Endothelial cell (in vitro differentiated cells): ENCODE measurements around the gene EOLA1. TPM values are rescaled to one million over a fixed set of nuclear protein-coding genes. Genes with fewer than 3 reads are reported as not detected.

Experiments
- DNase-seq: peaks from one replicate; pipeline ENCODE4 v3.0.0; 2021; ENCODE audit warnings: low spot score
- H3K27ac Mint-ChIP-seq: one replicate; pipeline ENCODE4 v1.8.0; 2021; ENCODE audit warnings: mixed read lengths, inconsistent platforms; ENCODE audit not compliant: unreplicated experiment
- H3K27me3 Mint-ChIP-seq: one replicate; pipeline ENCODE4 v1.8.0; 2021; ENCODE audit warnings: mild to moderate bottlenecking, moderate library complexity, mixed read lengths, inconsistent platforms; ENCODE audit not compliant: unreplicated experiment
- H3K36me3 Mint-ChIP-seq: one replicate; pipeline ENCODE4 v1.8.0; 2021; ENCODE audit warnings: mild to moderate bottlenecking, low read depth, mixed read lengths, inconsistent platforms; ENCODE audit not compliant: unreplicated experiment
- H3K4me1 Mint-ChIP-seq: one replicate; pipeline ENCODE4 v1.8.0; 2021; ENCODE audit warnings: mild to moderate bottlenecking, mixed read lengths, inconsistent platforms; ENCODE audit not compliant: unreplicated experiment
- H3K4me3 Mint-ChIP-seq: one replicate; pipeline ENCODE4 v1.8.0; 2021; ENCODE audit warnings: mild to moderate bottlenecking, mixed read lengths, inconsistent platforms; ENCODE audit not compliant: unreplicated experiment
- H3K9me3 Mint-ChIP-seq: one replicate; pipeline ENCODE4 v1.8.0; 2021; ENCODE audit warnings: mixed read lengths, inconsistent platforms; ENCODE audit not compliant: unreplicated experiment
- total RNA-seq: library from RNA; stranded (reverse); fragmentation: NEBNext Ultra II Directional; extraction: Animal tissue kit (Norgen Biotek cat#: 25700); gene quantifications from one replicate; pipeline ENCODE4 v1.2.1, GENCODE V29; 2021; ENCODE audit not compliant: unreplicated experiment
- TF ChIP-seq, protein P1 (sequence below): fragments of 200-600 bp; sonication (generic); IDR thresholded peaks from one replicate; pipeline ENCODE4 v1.5.0; 2021; ENCODE audit warnings: antibody characterized with exemption; ENCODE audit not compliant: unreplicated experiment

The EOLA1 gene
- total RNA-seq, 1 donor from 2014 or later: 57.4 TPM

DNA sequence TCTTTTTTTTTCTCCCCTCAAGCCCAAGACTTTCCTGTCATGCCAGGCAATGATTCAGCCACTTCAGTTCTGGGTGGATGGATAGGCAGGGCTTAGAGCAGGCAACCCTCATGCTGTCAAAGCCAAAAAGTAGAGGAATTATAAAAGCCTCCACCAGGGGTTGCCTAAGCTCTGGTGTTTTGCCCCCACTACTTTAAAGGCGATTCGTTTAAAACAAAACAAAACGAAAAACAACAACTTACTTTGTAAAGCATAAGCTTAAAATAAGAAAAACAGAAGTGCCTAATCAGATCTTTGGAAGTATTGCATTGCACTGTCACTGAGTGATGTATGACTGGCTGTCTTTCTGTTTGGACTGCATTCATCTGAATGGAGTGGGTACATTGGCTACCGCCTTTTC lies 30.4 kb upstream of the EOLA1 start:
- Mint-ChIP-seq H3K36me3 (peaks cover 3% of the 10 kb centered on the region), H3K9me3 (no peaks in the 10 kb centered on the region), H3K4me3 (no peak overlapping the region), H3K27me3 (peaks cover 8% of the 10 kb centered on the region), H3K27ac (no peak overlapping the region), H3K4me1 (peaks cover 15% of the 10 kb centered on the region)
- DNase-seq: no peak
- TF ChIP-seq, protein P1, sequence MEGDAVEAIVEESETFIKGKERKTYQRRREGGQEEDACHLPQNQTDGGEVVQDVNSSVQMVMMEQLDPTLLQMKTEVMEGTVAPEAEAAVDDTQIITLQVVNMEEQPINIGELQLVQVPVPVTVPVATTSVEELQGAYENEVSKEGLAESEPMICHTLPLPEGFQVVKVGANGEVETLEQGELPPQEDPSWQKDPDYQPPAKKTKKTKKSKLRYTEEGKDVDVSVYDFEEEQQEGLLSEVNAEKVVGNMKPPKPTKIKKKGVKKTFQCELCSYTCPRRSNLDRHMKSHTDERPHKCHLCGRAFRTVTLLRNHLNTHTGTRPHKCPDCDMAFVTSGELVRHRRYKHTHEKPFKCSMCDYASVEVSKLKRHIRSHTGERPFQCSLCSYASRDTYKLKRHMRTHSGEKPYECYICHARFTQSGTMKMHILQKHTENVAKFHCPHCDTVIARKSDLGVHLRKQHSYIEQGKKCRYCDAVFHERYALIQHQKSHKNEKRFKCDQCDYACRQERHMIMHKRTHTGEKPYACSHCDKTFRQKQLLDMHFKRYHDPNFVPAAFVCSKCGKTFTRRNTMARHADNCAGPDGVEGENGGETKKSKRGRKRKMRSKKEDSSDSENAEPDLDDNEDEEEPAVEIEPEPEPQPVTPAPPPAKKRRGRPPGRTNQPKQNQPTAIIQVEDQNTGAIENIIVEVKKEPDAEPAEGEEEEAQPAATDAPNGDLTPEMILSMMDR: no peak

DNA sequence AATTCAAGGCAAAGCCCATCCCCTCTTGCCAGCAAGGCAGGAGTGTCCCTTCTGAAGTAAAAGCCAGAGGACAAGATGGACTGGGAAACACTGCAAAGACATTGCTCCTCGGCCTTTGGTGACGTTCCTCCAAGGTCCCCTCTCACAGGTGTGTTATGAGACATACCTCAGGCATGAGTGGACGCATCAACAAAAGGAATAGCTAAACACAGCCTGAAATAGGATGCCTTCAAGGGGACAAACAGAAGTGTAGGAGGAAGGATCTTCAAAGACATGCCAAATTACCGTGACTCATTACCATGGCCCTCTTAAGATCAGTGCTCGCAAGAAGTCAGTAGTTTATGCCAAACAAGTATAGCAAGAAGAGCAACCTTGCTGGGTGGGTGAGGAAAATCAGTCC lies 29.7 kb upstream of the EOLA1 start:
- H3K4me1 Mint-ChIP-seq: peaks cover 14% of the 10 kb centered on the region
- H3K4me3 Mint-ChIP-seq: no peak overlapping the region
- no peak for DNase-seq
- TF ChIP-seq, protein P1: no peak
- H3K9me3 Mint-ChIP-seq: no peaks in the 10 kb centered on the region
- no peak overlapping the region for H3K27ac Mint-ChIP-seq
- peaks cover 3% of the 10 kb centered on the region for H3K27me3 Mint-ChIP-seq
- H3K36me3 Mint-ChIP-seq: peaks cover 3% of the 10 kb centered on the region

DNA sequence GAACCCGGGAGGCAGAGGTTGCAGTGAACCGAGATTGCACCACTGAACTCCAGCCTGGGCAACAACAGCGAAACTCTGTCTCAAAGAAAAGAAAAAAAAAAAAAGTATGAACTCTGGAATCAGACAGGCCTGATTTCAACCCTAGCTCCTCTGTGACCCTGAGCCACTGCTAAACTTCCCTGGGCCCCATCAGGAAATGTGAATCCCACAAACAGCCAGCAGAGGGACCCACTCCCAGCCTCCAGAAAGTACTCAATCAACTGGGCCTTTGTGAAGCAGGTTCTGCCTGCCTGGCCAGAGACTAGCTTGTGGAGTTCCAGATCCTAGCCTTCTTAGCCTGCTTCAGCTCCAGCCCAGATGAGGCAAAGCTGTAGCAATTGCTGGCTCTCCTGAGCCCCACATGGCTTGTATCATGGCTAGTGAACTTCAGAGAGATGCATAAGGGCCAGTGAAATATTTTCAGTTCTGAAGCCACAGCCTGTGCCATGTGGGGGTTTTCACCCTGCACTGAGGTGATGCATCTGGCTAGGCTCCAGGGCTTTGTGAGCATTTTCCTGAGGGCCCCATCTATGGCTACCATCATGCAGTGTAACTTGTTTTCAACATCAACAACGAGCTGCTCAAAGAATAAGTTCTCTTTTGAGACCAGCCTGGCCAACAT lies 28.5 kb upstream of the EOLA1 start:
- peaks cover 15% of the 10 kb centered on the region for H3K4me1 Mint-ChIP-seq
- H3K4me3 Mint-ChIP-seq: no peak overlapping the region
- H3K27ac Mint-ChIP-seq: no peak overlapping the region
- no peaks in the 10 kb centered on the region for H3K9me3 Mint-ChIP-seq
- H3K27me3 Mint-ChIP-seq: peaks cover 5% of the 10 kb centered on the region
- peaks cover 3% of the 10 kb centered on the region for H3K36me3 Mint-ChIP-seq
- peak; percentile 56 for DNase-seq
- TF ChIP-seq, protein P1: peak; percentile 56

DNA sequence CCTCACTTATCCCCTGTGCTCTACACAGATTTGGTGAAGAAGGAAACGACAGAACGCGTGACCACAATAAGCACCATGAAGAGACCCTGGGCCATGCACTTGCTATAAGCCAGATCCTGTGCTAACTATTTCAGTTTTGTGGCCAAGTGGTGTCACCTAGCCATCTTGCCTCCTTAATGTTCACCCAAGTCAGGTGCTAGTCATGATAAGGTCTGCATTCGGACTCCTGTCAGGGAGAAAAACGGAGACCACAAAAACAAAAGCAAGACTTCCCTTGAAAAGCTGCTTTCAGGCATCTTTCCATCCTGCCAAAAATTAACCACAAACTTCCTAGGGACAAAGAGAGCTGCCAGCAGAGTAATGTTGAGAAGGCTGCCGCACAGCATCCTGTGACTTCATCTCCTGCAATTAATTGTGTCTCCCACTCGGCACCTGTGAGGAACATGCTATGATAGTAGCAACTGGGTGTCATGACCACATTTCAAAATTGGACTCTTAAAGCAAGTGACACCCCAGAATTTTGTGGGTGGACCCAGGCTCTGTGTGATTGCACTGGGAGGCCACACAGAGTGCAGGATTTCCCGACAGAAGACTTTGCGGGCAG lies 26.9 kb upstream of the EOLA1 start:
- Mint-ChIP-seq H3K27me3 (peaks cover 2% of the 10 kb centered on the region), H3K36me3 (peaks cover 3% of the 10 kb centered on the region), H3K9me3 (no peaks in the 10 kb centered on the region), H3K4me1 (peaks cover 22% of the 10 kb centered on the region), H3K27ac (no peak overlapping the region), H3K4me3 (no peak overlapping the region)
- no peak for DNase-seq
- TF ChIP-seq, protein P1: no peak

DNA sequence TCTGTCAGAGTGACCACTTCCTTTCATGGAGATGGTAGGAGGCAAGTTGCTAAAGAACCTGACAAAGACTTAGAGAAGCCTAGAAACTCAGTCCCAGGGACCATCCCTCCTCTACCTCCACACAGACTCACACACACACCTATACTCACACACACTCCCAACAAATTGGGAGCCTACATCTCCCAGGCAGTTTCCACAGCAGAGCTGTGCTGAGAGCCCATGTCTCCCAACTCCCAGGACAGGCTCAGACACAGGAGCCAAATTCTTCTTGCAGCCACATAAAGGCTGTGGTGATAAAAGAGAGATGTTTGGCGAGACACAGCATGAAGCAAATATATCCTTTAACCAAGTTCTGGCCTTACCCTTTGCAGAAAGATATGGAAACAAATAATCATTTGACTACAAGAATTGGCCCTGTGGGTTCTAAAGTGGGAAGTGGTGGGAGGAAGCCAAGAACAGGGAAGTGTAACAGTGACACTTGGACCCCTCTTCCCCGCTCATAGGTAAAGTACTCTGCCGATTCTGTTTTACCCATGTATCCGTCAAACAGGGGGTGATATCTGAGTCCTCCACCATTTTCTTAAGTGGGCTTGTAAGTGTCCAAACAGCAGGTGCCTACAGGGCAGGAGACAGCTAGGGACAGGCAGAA lies 24.7 kb upstream of the EOLA1 start:
- peaks cover 19% of the 10 kb centered on the region for H3K4me1 Mint-ChIP-seq
- H3K4me3 Mint-ChIP-seq: no peak overlapping the region
- peaks cover 3% of the 10 kb centered on the region for H3K36me3 Mint-ChIP-seq
- DNase-seq: no peak
- TF ChIP-seq, protein P1: no peak
- no peak overlapping the region for H3K27ac Mint-ChIP-seq
- peaks cover 5% of the 10 kb centered on the region for H3K27me3 Mint-ChIP-seq
- no peaks in the 10 kb centered on the region for H3K9me3 Mint-ChIP-seq
